Measurements from ENCODE around the gene EIF2AK2. TPM values are rescaled to one million over a fixed set of nuclear protein-coding genes. Genes with fewer than 3 reads are reported as not detected.

Gene EIF2AK2
- total RNA-seq, 1 experiment from 2014 or later: 19.8 TPM

- in situ Hi-C loops (cut with HindIII; ENCODE audit: low sequenced_read_pairs): no loop called here
- no peak for DNase-seq (ENCODE audit: low spot score)
Measured at GRCh38 chr2:37061013-37061711, 95.6 kb downstream of the EIF2AK2 start.

GRCh38 chr2:37060446-37060845 is 96.3 kb downstream of the EIF2AK2 start:
- in situ Hi-C loops (cut with HindIII; ENCODE audit: low sequenced_read_pairs): no loop called here
- no peak for DNase-seq (ENCODE audit: low spot score)

- DNase-seq (ENCODE audit: low spot score): no peak
- in situ Hi-C loops (cut with HindIII; ENCODE audit: low sequenced_read_pairs): no loop called here
Measured at GRCh38 chr2:37059841-37060240, 96.9 kb downstream of the EIF2AK2 start.

- no peak for DNase-seq (ENCODE audit: low spot score)
- in situ Hi-C loops (cut with HindIII; ENCODE audit: low sequenced_read_pairs): no loop called here
Measured at GRCh38 chr2:37052600-37053332, 104.0 kb downstream of the EIF2AK2 start.

Other genes starting within 250 kb of the EIF2AK2 start
- 3.8 and 6.6 TPM in 2 replicates for gene STRN, start 190.4 kb downstream of the EIF2AK2 start, total RNA-seq (2014; rRNA removed; shearing (Covaris generic))
- 7.9 and 8.2 TPM in 2 replicates for gene HEATR5B, start 72.6 kb downstream of the EIF2AK2 start, total RNA-seq (2014; rRNA removed; shearing (Covaris generic))
- 3.1 and 3.8 TPM in 2 replicates for gene GPATCH11, start 72.5 kb downstream of the EIF2AK2 start, total RNA-seq (2014; rRNA removed; shearing (Covaris generic))
- gene SULT6B1, start 31.7 kb upstream of the EIF2AK2 start, total RNA-seq (2014; rRNA removed; shearing (Covaris generic)): not detected in 2 replicates
- gene CEBPZOS, start 39.5 kb upstream of the EIF2AK2 start, total RNA-seq (2014; rRNA removed; shearing (Covaris generic)): 15.9 and 18.5 TPM in 2 replicates
- gene CEBPZ, start 74.6 kb upstream of the EIF2AK2 start, total RNA-seq (2014; rRNA removed; shearing (Covaris generic)): 41.3 and 63.4 TPM in 2 replicates
- 29.3 and 29.4 TPM in 2 replicates for gene NDUFAF7, start 74.7 kb upstream of the EIF2AK2 start, total RNA-seq (2014; rRNA removed; shearing (Covaris generic))
- gene PRKD3, start 167.9 kb upstream of the EIF2AK2 start, total RNA-seq (2014; rRNA removed; shearing (Covaris generic)): 4.1 and 6.7 TPM in 2 replicates
- not detected in 2 replicates for gene QPCT, start 187.7 kb upstream of the EIF2AK2 start, total RNA-seq (2014; rRNA removed; shearing (Covaris generic))

Data from G401 (cell line).